B cell (primary cell): Measurements from ENCODE around the gene TBC1D14. TPM values are rescaled to one million over a fixed set of nuclear protein-coding genes. Genes with fewer than 3 reads are reported as not detected.

Source experiments
- ATAC-seq: fragments of 200-7000 bp; cut with Tn5 transposase; one replicate; pipeline ENCODE4 v1.10.0; 2021; ENCODE audit warnings: low read depth, mild to moderate bottlenecking, moderate number of reproducible peaks, moderate library complexity
- CTCF ChIA-PET: fragments of 350-600 bp; sonication (Branson Sonifier 250); formaldehyde crosslinking; loops from one replicate; lab custom pipeline; 2021; ENCODE audit warnings: antibody characterized with exemption, inconsistent platforms; lab: Charles Lee
- POLR2A ChIA-PET: fragments of 350-600 bp; sonication (Branson Sonifier 250); formaldehyde crosslinking; loops from one replicate; lab custom pipeline; 2021; ENCODE audit warnings: antibody characterized with exemption; lab: Charles Lee
- DNase-seq: peaks from one replicate; pipeline ENCODE4 v3.0.0; 2013
- H2AFZ ChIP-seq: 2 replicates; pipeline ENCODE4 v1.6.1; 2012; ENCODE audit warnings: mild to moderate bottlenecking, low read depth, low read length; ENCODE audit not compliant: insufficient read depth, poor library complexity, severe bottlenecking
- H3K27ac ChIP-seq, 2 donors: 1 replicate in 1 of 2; 2 replicates in 1 of 2; pipeline ENCODE4 v1.5.1; 2012 to 2013; ENCODE audit warnings: low read length in 2 of 2, mild to moderate bottlenecking in 2 of 2, moderate library complexity in 1 of 2
- H3K27me3 ChIP-seq, 4 experiments: fragments of 200-600 bp in 1 of 4; sonication (generic) in 1 of 4; replicated peaks in 1 of 4; 1 replicate in 2 of 4; 2 replicates in 2 of 4; pipeline versions ENCODE4 v1.6.1 to v1.7.0; 2013 to 2016; ENCODE audit warnings: low read length in 3 of 4, mild to moderate bottlenecking in 2 of 4, mixed read lengths in 1 of 4, moderate library complexity in 1 of 4; ENCODE audit not compliant: insufficient read depth in 4 of 4, control insufficient read depth in 3 of 4; ENCODE audit errors: control extremely low read depth in 1 of 4
- H3K36me3 ChIP-seq, 2 experiments: replicated peaks in 1 of 2; 1 replicate in 1 of 2; 2 replicates in 1 of 2; pipeline versions ENCODE4 v1.6.1 to v1.7.1; 2013; ENCODE audit warnings: low read length in 1 of 2; ENCODE audit not compliant: insufficient read depth in 2 of 2, control insufficient read depth in 1 of 2; ENCODE audit errors: control extremely low read depth in 1 of 2, extremely low read depth in 1 of 2
- H3K4me1 ChIP-seq, 2 donors: fragments of 200-600 bp in 1 of 2; sonication (generic) in 1 of 2; 1 replicate in 1 of 2; 2 replicates in 1 of 2; pipeline versions ENCODE4 v1.5.1 to v1.6.1; 2013 to 2017; ENCODE audit warnings: low read length in 2 of 2; ENCODE audit not compliant: control insufficient read depth in 2 of 2, insufficient read depth in 2 of 2
- H3K4me2 ChIP-seq: replicated peaks from 2 replicates; pipeline ENCODE3; 2012; ENCODE audit warnings: mild to moderate bottlenecking, low read depth, low read length; ENCODE audit not compliant: poor library complexity, severe bottlenecking
- H3K4me3 ChIP-seq, 5 experiments: fragments of 200-600 bp in 1 of 5; sonication (generic) in 1 of 5; 1 replicate in 3 of 5; 2 replicates in 2 of 5; pipeline versions ENCODE4 v1.5.1 to v1.7.0; 2011 to 2016; ENCODE audit warnings: low read length in 4 of 5, mild to moderate bottlenecking in 4 of 5, low read depth in 2 of 5, control low read depth in 1 of 5, moderate library complexity in 1 of 5; ENCODE audit not compliant: insufficient read depth in 1 of 5; ENCODE audit errors: control extremely low read depth in 1 of 5, extremely low read depth in 1 of 5
- H3K79me2 ChIP-seq: fragments of 200-600 bp; sonication (generic); one replicate; pipeline ENCODE4 v1.6.0; 2016; ENCODE audit warnings: low read length; ENCODE audit not compliant: control insufficient read depth, insufficient read depth
- H3K9ac ChIP-seq: fragments of 200-600 bp; sonication (generic); 2 replicates; pipeline ENCODE4 v1.6.1; 2017; ENCODE audit warnings: mild to moderate bottlenecking, low read length, moderate library complexity
- H3K9me3 ChIP-seq, 3 donors: one replicate each; pipeline versions ENCODE4 v1.6.1 to v1.7.1; 2013; ENCODE audit warnings: low read length in 2 of 3; ENCODE audit not compliant: control insufficient read depth in 2 of 3, insufficient read depth in 1 of 3; ENCODE audit errors: control extremely low read depth in 1 of 3
- H4K20me1 ChIP-seq: 2 replicates; pipeline ENCODE4 v1.6.0; 2012; ENCODE audit warnings: mild to moderate bottlenecking, low read length; ENCODE audit not compliant: insufficient read depth, control insufficient read depth, poor library complexity, severe bottlenecking
- H3K27ac Mint-ChIP-seq: one replicate; pipeline ENCODE4 v1.8.0; 2021; ENCODE audit warnings: mixed read lengths
- H3K27me3 Mint-ChIP-seq: one replicate; pipeline ENCODE4 v1.8.0; 2021; ENCODE audit warnings: mixed read lengths
- H3K4me1 Mint-ChIP-seq: one replicate; pipeline ENCODE4 v1.8.0; 2021; ENCODE audit warnings: mixed read lengths
- H3K4me3 Mint-ChIP-seq: one replicate; pipeline ENCODE4 v1.8.0; 2021; ENCODE audit warnings: mixed read lengths
- H3K9me3 Mint-ChIP-seq: one replicate; pipeline ENCODE4 v1.8.0; 2022; ENCODE audit warnings: mixed read lengths; ENCODE audit not compliant: insufficient read depth
- CTCF ChIP-seq: fragments of 200-600 bp; IDR thresholded peaks from one replicate; pipeline ENCODE4 v1.8.0; 2022; ENCODE audit warnings: antibody characterized with exemption, mild to moderate bottlenecking
- EZH2 ChIP-seq: IDR thresholded peaks from 2 replicates; pipeline ENCODE4 v1.6.1; 2012; ENCODE audit warnings: borderline replicate concordance, low read depth, mild to moderate bottlenecking, moderate library complexity, low read length; ENCODE audit not compliant: insufficient read depth, poor library complexity, severe bottlenecking
- WGBS: methylation state at CpG from one replicate; pipeline ENCODE4 v1.1.5; 2013; ENCODE audit warnings: missing lambda C conversion rate; ENCODE audit not compliant: insufficient coverage; 5-methylcytosine and 5-hydroxymethylcytosine counted together
- intact Hi-C: fragments of 100-400 bp; cut with micrococcal nuclease; formaldehyde crosslinking; loops from one replicate; pipeline ENCODE4 v1.10.0; 2022
- polyA plus RNA-seq: library from polyadenylated mRNA; depleted of rRNA; stranded (reverse); fragments of >200 nt; gene quantifications from 2 replicates; pipeline ENCODE4 v1.2.3, GENCODE V29; 2012
- total RNA-seq, 2 donors: library from RNA; stranded (reverse); fragments of 120-200 nt in 1 of 2; gene quantifications; 1 replicate in 1 of 2; 2 replicates in 1 of 2; pipeline versions ENCODE4 v1.2.3 to v1.2.4, GENCODE V29; 2013 to 2022

TBC1D14 gene
- total and polyA plus RNA-seq, 2 donors (not counting 1 experiment from before 2014, with no cell fraction given) = 21.9 to 42.0 TPM

- H3K4me1 ChIP-seq = peaks cover 52 to 63% of the 10 kb centered on the region in 2 donors
- peaks cover 4% of the 10 kb centered on the region for H3K27me3 Mint-ChIP-seq
- peak overlapping the region; percentile 23 for H3K4me2 ChIP-seq
Observed at GRCh38 chr4:6912441-6912840, 2.8 kb downstream of the TBC1D14 start.

More at GRCh38 chr4:6912441-6912840, 2.8 kb downstream of the TBC1D14 start:
- Histone ChIP-seq H3K9ac (no peak overlapping the region), H4K20me1 (peaks cover 50% of the 10 kb centered on the region), H2AFZ (no peak overlapping the region), H3K4me3 (no peak overlapping the region), H3K36me3 (no peaks in the 10 kb centered on the region), H3K27ac (peak overlapping the region in 1 of 2 donors; percentile 41), H3K27me3 (no peaks in the 10 kb centered on the region), H3K79me2 (peaks cover 81% of the 10 kb centered on the region), H3K9me3 (no peaks in the 10 kb centered on the region)
- TF ChIP-seq CTCF (no peak), EZH2 (no peak)
- Mint-ChIP-seq H3K27ac (peak overlapping the region; percentile 57), H3K9me3 (no peaks in the 10 kb centered on the region), H3K4me3 (peak overlapping the region; percentile 63), H3K4me1 (peaks cover 55% of the 10 kb centered on the region)
- 71% methylated on average over 4 of the region's 4 CpGs for WGBS
- DNase-seq (peak; percentile 25), ATAC-seq (no peak)
- POLR2A ChIA-PET = interaction anchor here (1.1 kb wide), 1 partner anchor 58 kb away, joined by 3 read pairs; no protein-coding TSS in a partner anchor
- intact Hi-C loops = loop anchor here (10.0 kb wide), 1 partner anchor 198 kb away; the partner anchor contains the start of gene BLOC1S4
- CTCF ChIA-PET = interaction anchor here (2.1 to 4.0 kb wide), 2 partner anchors 39 to 157 kb away, joined by 11 to 16 read pairs; partner anchors contain the start of gene GRPEL1
